ENCODE measurements around the gene APLN.
A peak's percentile ranks its signal among the peaks of the same experiment; 100 is the strongest.

Gene APLN

GRCh38 chrX:129641469-129641868 lies 13.3 kb downstream of the APLN start:
- no peak for DNase-seq (ENCODE audit: low spot score)

- no peak for DNase-seq (ENCODE audit: low spot score)
Measured at GRCh38 chrX:129640737-129641136, 14.0 kb downstream of the APLN start.

- DNase-seq (ENCODE audit: low spot score) = no peak
Measured at GRCh38 chrX:129638917-129639316, 15.8 kb downstream of the APLN start.

GRCh38 chrX:129637217-129638109 lies 17.3 kb downstream of the APLN start:
- peak; percentile 59 for DNase-seq (ENCODE audit: low spot score)

- no peak for DNase-seq (ENCODE audit: low spot score)
Measured at GRCh38 chrX:129636175-129636681, 18.5 kb downstream of the APLN start.

- no peak for DNase-seq (ENCODE audit: low spot score)
Measured at GRCh38 chrX:129634541-129634940, 20.2 kb downstream of the APLN start.

GRCh38 chrX:129632443-129632842 lies 22.3 kb downstream of the APLN start:
- DNase-seq (ENCODE audit: low spot score) = no peak

GRCh38 chrX:129631849-129632248 lies 22.9 kb downstream of the APLN start:
- DNase-seq (ENCODE audit: low spot score) = no peak

GRCh38 chrX:129629837-129630236 lies 24.9 kb downstream of the APLN start:
- DNase-seq (ENCODE audit: low spot score) = no peak

- DNase-seq (ENCODE audit: low spot score) = no peak
Measured at GRCh38 chrX:129626026-129626425, 28.7 kb downstream of the APLN start.

GRCh38 chrX:129622757-129623301 lies 31.9 kb downstream of the APLN start:
- peak; percentile 29 for DNase-seq (ENCODE audit: low spot score)

- no peak for DNase-seq (ENCODE audit: low spot score)
Measured at GRCh38 chrX:129618997-129619396, 35.8 kb downstream of the APLN start.

- DNase-seq (ENCODE audit: low spot score) = no peak
Measured at GRCh38 chrX:129617420-129617819, 37.3 kb downstream of the APLN start.

GRCh38 chrX:129614481-129615255 lies 40.1 kb downstream of the APLN start:
- DNase-seq (ENCODE audit: low spot score) = no peak

GRCh38 chrX:129613596-129613995 lies 41.2 kb downstream of the APLN start:
- no peak for DNase-seq (ENCODE audit: low spot score)

- no peak for DNase-seq (ENCODE audit: low spot score)
Measured at GRCh38 chrX:129612396-129612795, 42.4 kb downstream of the APLN start.

- DNase-seq (ENCODE audit: low spot score) = no peak
Measured at GRCh38 chrX:129609395-129609794, 45.4 kb downstream of the APLN start.

- DNase-seq (ENCODE audit: low spot score) = no peak
Measured at GRCh38 chrX:129608496-129608895, 46.3 kb downstream of the APLN start.

- peak; percentile 82 for DNase-seq (ENCODE audit: low spot score)
Measured at GRCh38 chrX:129606918-129607317, 47.8 kb downstream of the APLN start.

GRCh38 chrX:129600981-129601424 lies 53.8 kb downstream of the APLN start:
- DNase-seq (ENCODE audit: low spot score) = peak; percentile 21

- no peak for DNase-seq (ENCODE audit: low spot score)
Measured at GRCh38 chrX:129599996-129600395, 54.8 kb downstream of the APLN start.

- no peak for DNase-seq (ENCODE audit: low spot score)
Measured at GRCh38 chrX:129599499-129599898, 55.3 kb downstream of the APLN start.

GRCh38 chrX:129597905-129598304 lies 56.9 kb downstream of the APLN start:
- DNase-seq (ENCODE audit: low spot score) = no peak
